ENCODE measurements around the gene WDR35.

WDR35 gene

GRCh38 chr2:19874726-19875125 is 115.2 kb downstream of the WDR35 start:
- in situ Hi-C loops (cut with MboI; ENCODE audit: low sequenced_read_pairs): loop anchor here (25.0 kb wide), 1 partner anchor 1337 kb away; no protein-coding TSS in a partner anchor

DNA sequence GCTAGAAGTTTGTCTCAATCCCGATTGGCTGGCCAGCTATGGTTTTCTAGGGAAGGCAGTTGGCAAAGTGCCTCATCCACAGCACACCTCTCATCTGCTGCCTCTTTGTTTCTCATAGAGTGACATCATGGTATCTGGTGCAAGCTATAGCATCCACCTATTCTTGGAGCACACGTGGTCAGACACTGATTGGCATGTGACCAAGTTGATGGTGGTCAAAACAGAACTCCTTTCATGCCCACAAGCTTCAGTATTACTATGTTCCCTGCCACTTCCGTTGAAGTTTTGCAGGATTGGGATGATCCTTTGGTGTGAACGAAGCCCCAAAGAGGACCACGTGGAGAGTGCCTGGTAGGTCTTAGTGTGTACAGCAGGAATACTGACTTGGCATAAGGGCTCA is 116.9 kb downstream of the WDR35 start:
- in situ Hi-C loops (cut with MboI; ENCODE audit: low sequenced_read_pairs): loop anchor here (25.0 kb wide), 1 partner anchor 1336 kb away; no protein-coding TSS in a partner anchor

DNA sequence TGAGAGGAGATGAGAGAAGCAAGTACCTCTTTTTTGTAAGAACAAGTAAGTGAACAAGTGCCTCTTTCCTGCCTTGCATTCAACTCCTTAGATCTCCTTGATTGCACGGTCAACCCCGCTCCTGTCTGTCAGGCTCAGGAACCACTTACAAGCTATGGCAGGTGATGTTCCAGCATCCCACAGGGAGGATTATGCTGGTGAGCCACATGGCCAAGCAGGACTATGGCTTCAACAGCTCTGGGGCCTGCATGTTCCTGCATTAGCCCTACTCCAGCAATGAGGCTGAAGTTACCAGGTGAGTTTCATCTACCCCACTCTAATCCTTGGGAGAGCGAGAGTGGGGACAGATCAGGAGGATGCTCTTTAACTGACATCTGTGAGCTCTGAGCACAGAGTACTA is 117.6 kb downstream of the WDR35 start:
- in situ Hi-C loops (cut with MboI; ENCODE audit: low sequenced_read_pairs): loop anchor here (25.0 kb wide), 1 partner anchor 1335 kb away; no protein-coding TSS in a partner anchor

DNA sequence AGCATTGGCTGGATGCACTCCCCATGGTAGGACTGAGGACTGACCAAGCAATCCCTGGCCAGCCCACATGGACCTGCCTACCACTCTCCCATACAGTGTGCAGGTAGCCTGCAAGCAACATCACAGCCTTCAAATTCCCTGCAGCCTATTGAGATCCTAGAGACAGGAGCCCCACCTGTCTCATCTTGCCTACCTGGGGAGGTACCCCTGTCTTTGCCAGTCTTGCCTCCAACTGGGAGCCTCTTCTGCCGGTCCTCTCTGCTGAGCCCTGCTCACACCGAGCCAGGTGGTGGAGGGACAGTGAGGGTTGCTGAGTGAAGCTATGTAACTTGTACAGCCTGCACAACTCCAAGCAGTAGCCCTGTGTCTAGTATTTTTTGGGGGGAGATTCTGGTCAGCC is 118.1 kb downstream of the WDR35 start:
- in situ Hi-C loops (cut with MboI; ENCODE audit: low sequenced_read_pairs): loop anchor here (25.0 kb wide), 1 partner anchor 1335 kb away; no protein-coding TSS in a partner anchor

DNA sequence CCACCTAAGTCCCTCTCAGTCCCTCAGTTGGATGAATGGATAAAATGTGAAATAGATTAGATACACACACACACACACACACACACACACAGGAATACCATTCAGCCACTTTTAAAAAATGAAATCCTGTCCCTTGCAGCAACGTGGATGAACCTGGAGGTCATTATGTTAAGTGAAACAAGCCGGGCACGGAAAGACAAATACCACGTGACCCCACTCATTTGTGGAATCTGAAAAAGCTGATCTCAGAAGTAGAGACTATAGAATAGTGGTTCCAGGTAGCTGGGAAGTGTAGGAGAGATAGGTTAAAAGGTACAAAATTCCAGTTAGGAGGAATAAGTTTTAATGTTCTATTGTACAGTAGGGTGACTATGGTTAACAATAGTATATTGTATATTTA is 119.1 kb downstream of the WDR35 start:
- in situ Hi-C loops (cut with MboI; ENCODE audit: low sequenced_read_pairs): loop anchor here (25.0 kb wide), 1 partner anchor 1333 kb away; no protein-coding TSS in a partner anchor

GRCh38 chr2:19868701-19869580 is 121.0 kb downstream of the WDR35 start:
- in situ Hi-C loops (cut with MboI; ENCODE audit: low sequenced_read_pairs): loop anchor here (10.0 to 25.0 kb wide), 2 partner anchors 514 to 1332 kb away; partner anchors contain the start of gene OSR1

- in situ Hi-C loops (cut with MboI; ENCODE audit: low sequenced_read_pairs): loop anchor here (10.0 to 25.0 kb wide), 2 partner anchors 513 to 1331 kb away; partner anchors contain the start of gene OSR1
Measured at GRCh38 chr2:19868224-19868623, 121.7 kb downstream of the WDR35 start.

DNA sequence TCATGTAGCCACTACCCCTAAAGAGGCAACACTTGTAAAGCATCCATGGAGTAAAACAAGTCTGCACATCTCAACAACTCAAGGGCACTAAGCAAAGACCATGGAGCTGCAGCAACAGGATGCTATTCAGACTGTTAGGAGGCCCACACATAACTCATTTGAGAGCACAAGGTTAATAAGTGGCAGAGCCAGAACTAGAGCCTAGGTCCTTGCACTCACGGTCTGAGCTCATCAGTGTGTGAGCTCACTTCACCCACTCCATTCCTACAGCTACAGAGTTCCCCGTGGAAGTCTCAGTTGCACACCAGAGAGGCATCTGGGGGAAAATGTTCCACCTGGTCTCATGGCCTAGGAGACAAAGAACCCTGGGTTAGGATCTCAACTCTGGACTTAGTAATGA is 123.1 kb downstream of the WDR35 start:
- in situ Hi-C loops (cut with MboI; ENCODE audit: low sequenced_read_pairs): loop anchor here (10.0 to 25.0 kb wide), 2 partner anchors 512 to 1329 kb away; partner anchors contain the start of gene OSR1

- in situ Hi-C loops (cut with MboI; ENCODE audit: low sequenced_read_pairs): loop anchor here (10.0 to 25.0 kb wide), 2 partner anchors 510 to 1328 kb away; partner anchors contain the start of gene OSR1
Measured at GRCh38 chr2:19865151-19865550, 124.8 kb downstream of the WDR35 start.

GRCh38 chr2:19864381-19864780 is 125.5 kb downstream of the WDR35 start:
- in situ Hi-C loops (cut with MboI; ENCODE audit: low sequenced_read_pairs): loop anchor here (10.0 to 25.0 kb wide), 2 partner anchors 510 to 1327 kb away; partner anchors contain the start of gene OSR1

DNA sequence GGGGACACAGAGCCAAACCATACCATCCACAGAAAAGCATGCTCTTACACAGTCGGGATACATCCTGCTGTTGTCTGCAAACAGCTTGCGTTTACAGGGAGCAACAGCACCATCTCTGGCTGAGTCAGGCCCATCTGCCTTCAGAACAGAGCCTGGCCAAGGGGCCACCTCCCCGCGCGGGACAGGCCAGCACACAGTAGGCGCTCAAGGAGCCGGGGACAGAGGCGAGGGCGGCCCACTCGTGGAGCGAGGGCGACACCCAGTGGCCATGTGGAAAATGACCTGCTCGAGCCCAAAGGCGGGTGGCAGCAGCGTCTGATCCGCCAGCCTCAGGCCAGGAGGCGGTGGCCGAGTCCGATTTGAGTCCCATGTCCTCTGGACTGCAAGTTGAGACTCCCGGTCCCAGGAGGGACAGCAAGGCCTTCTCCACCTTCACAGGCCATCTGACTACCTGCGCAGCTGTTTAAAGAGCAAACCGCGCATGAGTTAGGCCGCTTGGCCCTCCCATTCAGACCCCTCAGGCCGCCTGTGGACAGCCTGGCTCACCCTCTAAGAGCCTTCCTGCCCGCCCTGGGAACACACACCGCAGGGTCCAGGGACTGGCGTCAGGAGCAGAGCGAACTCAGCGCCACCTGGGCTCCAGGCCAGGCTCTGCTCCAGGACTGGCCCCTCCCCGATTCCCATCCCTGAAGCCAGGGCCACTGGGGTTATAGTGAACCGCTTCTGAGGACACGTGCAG is 126.4 kb downstream of the WDR35 start:
- in situ Hi-C loops (cut with MboI; ENCODE audit: low sequenced_read_pairs): loop anchor here (10.0 to 25.0 kb wide), 2 partner anchors 509 to 1326 kb away; partner anchors contain the start of gene OSR1

DNA sequence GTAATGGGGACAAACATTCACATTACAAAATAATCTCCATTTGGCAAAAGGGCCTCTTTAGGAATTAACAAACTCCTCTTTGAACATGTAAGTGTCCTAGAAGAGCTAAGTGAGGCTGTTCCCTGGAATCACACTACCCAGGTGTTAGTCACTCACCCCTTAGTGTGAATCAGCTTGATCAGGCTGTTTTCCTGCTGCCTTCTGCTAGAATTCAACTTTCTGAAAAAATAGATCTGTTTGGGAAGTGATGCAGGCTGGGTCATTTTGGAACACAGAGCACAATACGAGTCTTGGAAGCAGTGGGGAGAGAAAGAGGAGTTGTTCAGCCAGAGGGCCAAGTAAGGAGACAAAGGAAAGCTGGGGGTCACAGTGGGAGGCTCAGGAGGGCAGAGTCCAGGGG is 128.1 kb downstream of the WDR35 start:
- in situ Hi-C loops (cut with MboI; ENCODE audit: low sequenced_read_pairs): loop anchor here (10.0 to 25.0 kb wide), 2 partner anchors 507 to 1325 kb away; partner anchors contain the start of gene OSR1
